BLaER1 (cell line): ENCODE measurements around the gene DCXR.

ENCODE experiments used
- H3K27ac ChIP-seq: shearing (Covaris generic); formaldehyde crosslinking; 2 replicates; pipeline ENCODE4 v1.8.1; 2022
- H3K27me3 ChIP-seq: shearing (Covaris generic); formaldehyde crosslinking; 2 replicates; pipeline ENCODE4 v1.8.1; 2022
- H3K36me3 ChIP-seq: shearing (Covaris generic); formaldehyde crosslinking; 2 replicates; pipeline ENCODE4 v1.8.1; 2022
- H3K4me1 ChIP-seq: shearing (Covaris generic); formaldehyde crosslinking; 2 replicates; pipeline ENCODE4 v1.8.1; 2022
- H3K4me2 ChIP-seq: shearing (Covaris generic); formaldehyde crosslinking; 2 replicates; pipeline ENCODE4 v1.8.1; 2022
- H3K4me3 ChIP-seq: shearing (Covaris generic); formaldehyde crosslinking; 2 replicates; pipeline ENCODE4 v1.8.1; 2022
- H3K9ac ChIP-seq: shearing (Covaris generic); formaldehyde crosslinking; 2 replicates; pipeline ENCODE4 v1.8.1; 2022
- H3K9me3 ChIP-seq: shearing (Covaris generic); formaldehyde crosslinking; 2 replicates; pipeline ENCODE4 v1.8.1; 2022
- H4K20me1 ChIP-seq: shearing (Covaris generic); formaldehyde crosslinking; 2 replicates; pipeline ENCODE4 v1.8.1; 2022
- Cebpa-rat ChIP-seq: shearing (Covaris generic); IDR thresholded peaks from 2 replicates; pipeline ENCODE4 v1.8.1; 2022

DCXR gene

GRCh38 chr17:82023447-82024241 is 13.9 kb downstream of the DCXR start:
- H3K36me3 ChIP-seq: peaks cover 41% of the 10 kb centered on the region
- peaks cover 35% of the 10 kb centered on the region for H4K20me1 ChIP-seq
- peak overlapping the region; percentile 80 for H3K4me3 ChIP-seq
- peak overlapping the region; percentile 79 for H3K9ac ChIP-seq
- H3K27me3 ChIP-seq: no peaks in the 10 kb centered on the region
- no peaks in the 10 kb centered on the region for H3K9me3 ChIP-seq
- peaks cover 41% of the 10 kb centered on the region for H3K4me1 ChIP-seq
- no peak for TF ChIP-seq Cebpa-rat
- H3K4me2 ChIP-seq: peak overlapping the region; percentile 99
- peak overlapping the region; percentile 55 for H3K27ac ChIP-seq

GRCh38 chr17:82022981-82023446 is 14.5 kb downstream of the DCXR start, which contains the start of gene LRRC45:
TSS of gene LRRC45 (plus strand) at chr17:82023305. CDS start at chr17:82023644, 339 bp downstream.
- Histone ChIP-seq H3K36me3 (peaks cover 44% of the 10 kb centered on the region), H3K9me3 (no peaks in the 10 kb centered on the region), H3K4me2 (peak within 1 kb of the TSS; percentile 99), H4K20me1 (peaks cover 41% of the 10 kb centered on the region), H3K4me3 (peak within 1 kb of the TSS; percentile 93), H3K27me3 (no peaks in the 10 kb centered on the region), H3K27ac (peak within 1 kb of the TSS; percentile 81), H3K4me1 (peaks cover 41% of the 10 kb centered on the region), H3K9ac (peak within 1 kb of the TSS; percentile 84)
- TF ChIP-seq Cebpa-rat: no peak

GRCh38 chr17:82022310-82022980 is 15.1 kb downstream of the DCXR start, which contains the start of gene CENPX:
TSS of gene CENPX (minus strand) at chr17:82022878. CDS start at chr17:82022861, 17 bp downstream.
- peak within 1 kb of the TSS; percentile 84 for H3K9ac ChIP-seq
- H3K9me3 ChIP-seq: no peaks in the 10 kb centered on the region
- H3K27ac ChIP-seq: peak within 1 kb of the TSS; percentile 81
- H3K4me2 ChIP-seq: peak within 1 kb of the TSS; percentile 99
- no peaks in the 10 kb centered on the region for H3K27me3 ChIP-seq
- peaks cover 41% of the 10 kb centered on the region for H3K4me1 ChIP-seq
- TF ChIP-seq Cebpa-rat: no peak
- peaks cover 41% of the 10 kb centered on the region for H4K20me1 ChIP-seq
- peak within 1 kb of the TSS; percentile 93 for H3K4me3 ChIP-seq
- H3K36me3 ChIP-seq: peaks cover 45% of the 10 kb centered on the region

GRCh38 chr17:82021900-82022309 is 15.6 kb downstream of the DCXR start:
- Histone ChIP-seq H3K27me3 (no peaks in the 10 kb centered on the region), H3K4me1 (peaks cover 41% of the 10 kb centered on the region), H3K9ac (peak overlapping the region; percentile 84), H3K36me3 (peaks cover 43% of the 10 kb centered on the region), H3K4me3 (peak overlapping the region; percentile 93), H3K9me3 (no peaks in the 10 kb centered on the region), H3K4me2 (peak overlapping the region; percentile 90), H4K20me1 (peaks cover 41% of the 10 kb centered on the region), H3K27ac (peak overlapping the region; percentile 81)
- TF ChIP-seq Cebpa-rat: no peak

GRCh38 chr17:82021107-82021899 is 16.2 kb downstream of the DCXR start:
- H4K20me1 ChIP-seq: peaks cover 41% of the 10 kb centered on the region
- no peak overlapping the region for H3K27ac ChIP-seq
- peak overlapping the region; percentile 93 for H3K4me3 ChIP-seq
- H3K4me2 ChIP-seq: peak overlapping the region; percentile 90
- peaks cover 37% of the 10 kb centered on the region for H3K36me3 ChIP-seq
- H3K9ac ChIP-seq: peak overlapping the region; percentile 84
- H3K4me1 ChIP-seq: peaks cover 41% of the 10 kb centered on the region
- TF ChIP-seq Cebpa-rat: no peak
- no peaks in the 10 kb centered on the region for H3K27me3 ChIP-seq
- no peaks in the 10 kb centered on the region for H3K9me3 ChIP-seq

GRCh38 chr17:82020572-82021106 is 16.9 kb downstream of the DCXR start:
- peaks cover 31% of the 10 kb centered on the region for H3K36me3 ChIP-seq
- H3K27ac ChIP-seq: no peak overlapping the region
- H3K9me3 ChIP-seq: no peaks in the 10 kb centered on the region
- peaks cover 41% of the 10 kb centered on the region for H4K20me1 ChIP-seq
- no peaks in the 10 kb centered on the region for H3K27me3 ChIP-seq
- TF ChIP-seq Cebpa-rat: no peak
- no peak overlapping the region for H3K4me3 ChIP-seq
- H3K4me1 ChIP-seq: peaks cover 41% of the 10 kb centered on the region
- H3K4me2 ChIP-seq: peak overlapping the region; percentile 90
- no peak overlapping the region for H3K9ac ChIP-seq

- Histone ChIP-seq H3K4me1 (peaks cover 45% of the 10 kb centered on the region), H3K4me2 (peak overlapping the region; percentile 90; the same call in 1 of the 2 replicates), H3K27me3 (peaks cover 4% of the 10 kb centered on the region; the same call in 1 of the 2 replicates), H3K9me3 (no peaks in the 10 kb centered on the region), H3K27ac (no peak overlapping the region), H3K9ac (no peak overlapping the region), H3K4me3 (no peak overlapping the region), H4K20me1 (peaks cover 41% of the 10 kb centered on the region), H3K36me3 (peaks cover 24% of the 10 kb centered on the region)
- TF ChIP-seq Cebpa-rat: no peak
Measured at GRCh38 chr17:82019690-82020571, 17.6 kb downstream of the DCXR start.

GRCh38 chr17:82018989-82019689 is 18.4 kb downstream of the DCXR start:
- Histone ChIP-seq H4K20me1 (peaks cover 43% of the 10 kb centered on the region), H3K36me3 (peaks cover 24% of the 10 kb centered on the region), H3K27me3 (peaks cover 11% of the 10 kb centered on the region; the same call in 1 of the 2 replicates), H3K9me3 (no peaks in the 10 kb centered on the region), H3K4me1 (peaks cover 45% of the 10 kb centered on the region), H3K4me2 (no peak overlapping the region), H3K4me3 (no peak overlapping the region), H3K9ac (no peak overlapping the region), H3K27ac (no peak overlapping the region)
- no peak for TF ChIP-seq Cebpa-rat
